Measurements from ENCODE around the gene TCEAL9. TPM values are rescaled to one million over a fixed set of nuclear protein-coding genes. Genes with fewer than 3 reads are reported as not detected.
"Not testable (repeated sequence)": the region's sequence is repeated elsewhere in the genome, so short reads cannot be mapped to it uniquely, and the experiment has no call there.

TCEAL9 gene
- polyA plus RNA-seq, 1 experiment: 15.7 TPM

- POLR2A ChIA-PET: no interaction called here
- no peak for TF ChIP-seq CTCF (IDR thresholded peaks at IDR 0.05; ENCODE audit: insufficient read depth, low read depth, low read length)
- no peak for DNase-seq (ENCODE audit: low read depth)
- CTCF ChIA-PET: no interaction called here
- no peaks in the 10 kb centered on the region for H3K27me3 ChIP-seq (ENCODE audit: control insufficient read depth, insufficient read depth, low read length)
- H3K4me3 ChIP-seq (ENCODE audit: low read depth, low read length): no peak overlapping the region
- H3K36me3 ChIP-seq (ENCODE audit: control insufficient read depth, insufficient read depth, low read length): no peaks in the 10 kb centered on the region
These were observed 26.6 kb downstream of the TCEAL9 start for GRCh38 chrX:103382877-103383276.

DNA sequence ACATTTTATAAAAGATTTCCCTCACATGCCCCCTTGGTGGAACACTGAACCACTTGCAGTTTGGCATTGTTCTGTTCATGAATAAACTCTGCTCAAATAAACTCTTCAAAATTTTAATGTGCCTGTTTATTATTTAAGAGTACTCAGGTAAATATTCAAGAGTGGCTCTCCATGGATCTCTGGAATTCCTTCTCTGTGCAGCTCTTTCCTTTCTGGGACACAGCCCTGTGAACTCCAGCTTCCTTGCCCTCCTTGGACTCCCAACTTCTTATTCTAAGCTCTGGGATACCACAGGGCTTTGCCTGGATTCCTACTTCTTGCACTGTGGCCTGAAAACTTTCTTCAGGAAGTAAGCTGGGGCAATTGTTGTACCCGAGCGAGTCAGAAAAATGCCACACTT lies 28.4 kb downstream of the TCEAL9 start:
- ChIA-PET POLR2A (no interaction called here), CTCF (interaction anchor here (1.4 kb wide), 1 partner anchor 80 kb away, joined by 4 read pairs; no protein-coding TSS in a partner anchor)
- no peak overlapping the region for H3K4me3 ChIP-seq (ENCODE audit: low read depth, low read length)
- H3K36me3 ChIP-seq (ENCODE audit: control insufficient read depth, insufficient read depth, low read length): no peaks in the 10 kb centered on the region
- DNase-seq (ENCODE audit: low read depth): no peak
- H3K27me3 ChIP-seq (ENCODE audit: control insufficient read depth, insufficient read depth, low read length): no peaks in the 10 kb centered on the region
- no peak for TF ChIP-seq CTCF (IDR thresholded peaks at IDR 0.05; ENCODE audit: insufficient read depth, low read depth, low read length)

GRCh38 chrX:103385283-103385830 lies 29.1 kb downstream of the TCEAL9 start:
- H3K27me3 ChIP-seq (ENCODE audit: control insufficient read depth, insufficient read depth, low read length); POLR2A ChIA-PET; H3K36me3 ChIP-seq (ENCODE audit: control insufficient read depth, insufficient read depth, low read length); DNase-seq (ENCODE audit: low read depth); H3K4me3 ChIP-seq (ENCODE audit: low read depth, low read length): not testable (repeated sequence)
- CTCF ChIA-PET: interaction anchor here (1.4 kb wide), 1 partner anchor 80 kb away, joined by 4 read pairs; no protein-coding TSS in a partner anchor

- ChIA-PET POLR2A (no interaction called here), CTCF (no interaction called here)
These were observed 30.0 kb downstream of the TCEAL9 start for GRCh38 chrX:103386332-103386731.

GRCh38 chrX:103393487-103393886 lies 37.2 kb downstream of the TCEAL9 start:
- DNase-seq (ENCODE audit: low read depth): no peak
- TF ChIP-seq CTCF (IDR thresholded peaks at IDR 0.05; ENCODE audit: insufficient read depth, low read depth, low read length): no peak
- CTCF ChIA-PET: no interaction called here
- H3K27me3 ChIP-seq (ENCODE audit: control insufficient read depth, insufficient read depth, low read length): no peaks in the 10 kb centered on the region
- H3K36me3 ChIP-seq (ENCODE audit: control insufficient read depth, insufficient read depth, low read length): no peaks in the 10 kb centered on the region
- POLR2A ChIA-PET: no interaction called here
- H3K4me3 ChIP-seq (ENCODE audit: low read depth, low read length): no peak overlapping the region

More at GRCh38 chrX:103386332-103386731, 30.0 kb downstream of the TCEAL9 start:
- Histone ChIP-seq H3K27me3 (ENCODE audit: control insufficient read depth, insufficient read depth, low read length) (no peaks in the 10 kb centered on the region), H3K36me3 (ENCODE audit: control insufficient read depth, insufficient read depth, low read length) (no peaks in the 10 kb centered on the region), H3K4me3 (ENCODE audit: low read depth, low read length) (no peak overlapping the region)
- TF ChIP-seq CTCF (IDR thresholded peaks at IDR 0.05; ENCODE audit: insufficient read depth, low read depth, low read length): no peak
- no peak for DNase-seq (ENCODE audit: low read depth)

DNA sequence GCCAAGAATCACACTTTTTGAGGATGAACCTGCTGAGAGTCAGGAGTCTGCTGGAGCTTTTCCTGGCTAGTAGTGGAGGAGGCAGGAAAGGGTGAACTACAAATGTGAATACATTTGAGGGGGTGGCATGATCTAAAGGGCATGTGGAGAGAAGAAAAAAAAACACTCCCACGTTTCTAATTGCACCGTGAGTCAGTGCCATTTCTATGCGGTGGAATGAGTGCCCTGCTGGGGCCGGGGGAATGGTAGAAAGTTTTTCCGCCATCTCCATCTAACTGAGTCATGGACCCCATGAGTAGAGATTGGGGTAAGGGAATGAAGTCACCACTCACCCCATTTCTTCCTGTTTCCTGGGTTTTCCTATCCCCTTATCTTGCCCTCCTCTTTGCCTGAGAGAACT lies 39.9 kb downstream of the TCEAL9 start:
- no peak for DNase-seq (ENCODE audit: low read depth)
- H3K36me3 ChIP-seq (ENCODE audit: control insufficient read depth, insufficient read depth, low read length): no peaks in the 10 kb centered on the region
- H3K27me3 ChIP-seq (ENCODE audit: control insufficient read depth, insufficient read depth, low read length): no peaks in the 10 kb centered on the region
- TF ChIP-seq CTCF (IDR thresholded peaks at IDR 0.05; ENCODE audit: insufficient read depth, low read depth, low read length): no peak
- ChIA-PET CTCF (no interaction called here), POLR2A (interaction anchor here (0.6 kb wide), 1 partner anchor 39 kb away, joined by 3 read pairs; no protein-coding TSS in a partner anchor)
- no peak overlapping the region for H3K4me3 ChIP-seq (ENCODE audit: low read depth, low read length)
